ENCODE measurements around the gene GUK1.

Gene GUK1, protein sequence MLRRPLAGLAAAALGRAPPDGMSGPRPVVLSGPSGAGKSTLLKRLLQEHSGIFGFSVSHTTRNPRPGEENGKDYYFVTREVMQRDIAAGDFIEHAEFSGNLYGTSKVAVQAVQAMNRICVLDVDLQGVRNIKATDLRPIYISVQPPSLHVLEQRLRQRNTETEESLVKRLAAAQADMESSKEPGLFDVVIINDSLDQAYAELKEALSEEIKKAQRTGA

DNA sequence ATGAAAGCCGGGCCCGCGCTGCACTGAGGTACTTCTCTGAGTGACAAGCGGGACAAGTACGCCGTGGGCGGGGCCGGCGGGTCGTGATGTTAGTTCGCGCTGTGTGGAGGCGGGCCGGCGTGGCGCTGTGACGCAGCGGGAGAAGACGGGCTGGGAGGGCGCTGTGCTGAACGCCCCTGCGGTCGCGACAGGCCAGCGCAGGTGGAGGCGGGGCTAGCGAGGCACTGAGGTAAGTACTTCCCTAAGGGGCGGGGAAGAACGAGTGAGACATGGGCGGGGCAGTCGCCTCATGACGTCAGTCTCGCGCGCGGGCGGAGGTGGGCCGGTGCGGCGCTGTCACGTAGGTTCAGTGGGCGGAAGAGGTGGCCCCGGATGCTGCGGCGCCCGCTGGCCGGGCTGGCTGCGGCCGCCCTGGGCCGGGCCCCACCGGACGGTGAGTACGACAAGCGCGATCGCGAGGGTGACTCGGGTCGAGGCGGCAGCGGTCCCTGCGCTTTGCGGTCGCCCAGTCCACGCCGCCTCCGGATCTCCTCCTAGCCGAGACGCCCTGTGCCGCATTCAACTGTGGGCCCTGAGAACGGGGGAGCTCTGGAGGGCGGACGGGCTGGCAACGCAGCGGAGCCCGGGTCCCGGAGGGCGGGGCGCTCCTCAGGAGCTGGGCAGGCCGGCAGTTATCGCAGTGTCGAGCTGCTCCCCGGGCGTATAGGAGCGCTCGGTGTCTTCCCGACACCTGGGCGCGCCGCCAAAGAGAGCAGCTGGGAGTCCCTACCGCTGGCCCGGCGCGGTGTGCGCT lies at the start of gene GUK1:
GUK1 (plus strand) TSS at position 349 of the 793 bp plus-strand sequence; CDS start at position 373, 24 bp downstream.
- peak; percentile 100 for DNase-seq

DNA sequence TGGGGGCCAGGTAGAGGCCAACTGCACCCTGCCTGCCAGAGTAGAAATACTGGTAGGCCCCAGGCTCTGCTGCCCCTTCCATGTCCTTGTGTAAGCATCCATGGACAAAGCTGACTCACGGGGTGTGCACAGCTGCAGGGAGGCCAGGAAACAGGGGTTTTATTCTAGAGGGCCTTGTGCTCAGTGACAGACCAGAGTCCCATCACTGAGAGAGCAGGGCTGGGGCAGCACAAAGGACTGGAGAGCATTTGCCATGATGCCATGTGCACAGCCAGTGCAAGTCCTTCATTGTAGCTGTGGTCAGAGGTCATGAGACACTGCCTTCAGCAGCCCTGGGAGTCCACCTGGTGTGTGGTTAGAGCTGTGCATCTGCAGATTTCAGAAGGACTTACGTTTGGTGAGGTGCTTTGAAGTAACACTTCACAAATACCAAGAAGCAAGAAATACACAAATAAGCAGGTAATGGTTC lies 49.4 kb upstream of the GUK1 start:
- no peak for DNase-seq

DNA sequence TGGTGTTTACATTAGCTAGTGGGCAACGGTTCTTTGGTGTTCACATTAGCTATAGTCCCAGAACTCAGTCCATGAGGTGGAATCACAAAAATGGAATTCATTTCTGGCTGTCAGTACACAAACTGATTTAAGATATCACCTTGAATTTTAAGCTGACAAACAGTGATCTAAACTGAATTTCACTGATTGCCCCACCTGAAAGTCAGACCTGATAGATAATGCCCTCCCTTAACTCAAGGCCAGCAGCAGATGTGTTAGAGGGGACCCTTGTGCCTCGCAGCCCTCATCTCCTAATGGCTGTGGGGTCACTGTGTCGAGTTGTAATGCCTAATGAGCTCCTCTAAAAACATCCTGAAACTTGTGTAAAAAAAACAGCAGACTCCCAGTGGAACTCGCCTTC lies 49.0 kb upstream of the GUK1 start:
- DNase-seq: no peak

DNA sequence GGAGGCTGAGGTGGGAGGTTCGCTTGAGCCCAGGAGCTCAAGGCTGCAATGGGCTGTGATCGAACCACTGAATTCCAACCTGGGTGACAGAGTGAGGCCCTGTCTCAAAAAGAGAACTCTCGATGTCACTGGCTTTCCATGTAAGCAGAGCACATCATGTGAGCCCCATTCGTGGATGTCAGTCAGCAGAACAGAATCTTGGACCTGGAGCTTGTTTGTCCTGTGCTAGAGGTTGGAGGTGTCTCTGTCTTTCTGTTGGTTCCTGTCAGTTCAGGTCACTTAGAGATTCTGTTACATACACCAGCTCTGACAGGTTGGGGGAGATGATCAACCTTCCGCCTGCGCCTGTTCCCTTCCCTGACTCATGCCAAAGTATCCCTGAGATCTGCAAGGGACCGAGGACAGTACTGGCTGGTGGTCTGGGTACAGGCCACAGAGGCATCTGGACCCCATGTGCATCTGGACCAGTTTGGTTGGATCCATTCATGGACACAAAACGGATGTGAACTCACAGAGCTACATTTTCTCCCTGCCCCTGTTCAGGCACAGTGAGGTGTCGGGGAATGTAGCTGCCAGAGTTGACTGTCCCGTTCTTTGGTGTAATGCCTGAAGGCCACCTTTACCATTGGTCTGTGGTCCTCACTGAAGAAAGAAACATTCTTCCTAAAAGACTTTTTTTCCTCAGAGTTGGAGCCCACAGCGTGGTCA lies 47.6 kb upstream of the GUK1 start:
- no peak for DNase-seq

DNA sequence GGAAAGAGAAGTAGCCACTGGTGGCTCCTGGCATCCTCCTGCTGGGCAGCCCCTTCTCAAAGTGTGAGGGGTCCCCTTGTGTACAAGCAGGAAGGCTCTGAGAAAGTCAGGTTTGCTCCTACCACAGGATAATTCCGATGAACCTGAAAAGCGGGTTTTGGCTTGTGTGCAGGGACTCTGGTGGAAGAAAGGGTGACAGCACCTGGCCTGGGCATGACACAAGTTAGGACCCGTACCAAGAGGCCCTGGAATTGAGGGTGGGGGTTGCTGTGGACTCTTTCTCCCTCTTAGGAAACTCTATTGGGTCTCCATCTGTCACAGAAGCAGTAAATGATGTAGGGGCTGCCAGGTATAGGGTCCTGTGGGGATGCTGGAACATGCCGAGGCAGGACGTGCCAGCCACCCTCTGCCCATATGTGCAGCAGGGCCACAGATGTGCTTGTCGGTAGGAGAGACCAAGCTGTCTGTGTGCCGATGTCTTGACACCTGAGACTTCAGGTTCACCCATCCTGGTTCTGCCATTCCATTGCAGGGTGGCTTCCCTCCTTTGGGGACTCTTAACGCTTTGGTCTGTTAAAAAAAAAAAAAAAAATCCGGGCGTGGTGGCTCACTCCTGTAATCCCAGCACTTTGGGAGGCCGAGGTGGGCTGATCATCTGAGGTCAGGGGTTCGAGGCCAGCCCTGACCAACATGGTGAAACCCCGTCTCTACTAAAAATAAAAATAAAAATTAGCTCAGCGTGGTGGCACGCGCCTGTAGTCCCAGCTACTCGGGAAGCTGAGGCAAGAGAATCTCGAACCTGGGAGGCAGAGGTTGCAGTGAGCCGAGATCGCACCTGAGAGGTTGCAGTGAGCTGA lies 46.8 kb upstream of the GUK1 start:
- DNase-seq: no peak

DNA sequence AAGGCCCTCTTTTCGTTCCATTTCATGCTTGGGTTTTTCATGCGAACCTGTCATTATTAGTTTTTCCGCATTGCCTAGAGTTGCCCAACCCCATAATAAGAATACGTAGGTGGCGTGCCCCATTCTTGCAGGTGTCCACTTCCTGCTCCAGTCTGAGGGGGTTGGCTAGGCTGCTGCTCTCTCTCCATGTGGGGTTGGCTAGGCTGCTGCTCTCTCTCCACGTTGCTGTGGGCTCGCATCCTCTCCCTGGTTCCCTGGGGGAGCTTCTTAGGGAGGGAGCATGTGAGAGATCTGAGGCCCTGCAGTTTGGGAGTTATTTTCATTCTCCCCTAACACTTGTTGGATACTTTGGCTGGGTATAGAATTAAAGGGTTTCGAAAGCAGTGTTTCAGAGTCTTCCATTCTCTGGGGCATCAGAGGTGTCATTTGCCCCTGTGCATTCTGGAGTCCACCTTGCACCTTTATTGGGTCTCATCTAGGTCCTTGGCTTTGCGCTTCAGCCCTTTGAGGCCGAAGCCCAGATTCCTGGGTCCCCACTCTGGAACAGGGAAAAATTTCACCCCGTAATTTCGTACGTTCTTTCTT lies 45.6 kb upstream of the GUK1 start:
- DNase-seq: no peak

DNA sequence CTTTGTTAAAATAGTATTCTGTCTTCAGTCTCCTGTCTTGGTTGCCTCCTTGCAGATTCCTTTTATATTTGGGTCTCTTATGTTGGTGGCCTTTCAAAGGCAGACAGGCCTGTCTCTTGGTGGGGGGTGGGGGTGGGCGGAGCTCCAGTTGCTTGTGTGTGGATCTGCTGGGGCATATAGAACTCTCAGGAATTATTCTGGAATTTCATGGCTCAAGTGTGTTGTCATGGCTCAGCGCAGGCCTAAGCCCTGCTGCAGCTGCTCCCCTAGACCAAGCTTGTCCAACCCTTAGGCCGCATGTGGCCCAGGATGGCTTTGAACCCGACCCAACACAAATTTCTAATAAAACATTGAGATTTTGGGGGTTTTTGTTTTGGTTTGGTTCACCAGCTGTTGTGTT lies 44.9 kb upstream of the GUK1 start:
- no peak for DNase-seq

DNA sequence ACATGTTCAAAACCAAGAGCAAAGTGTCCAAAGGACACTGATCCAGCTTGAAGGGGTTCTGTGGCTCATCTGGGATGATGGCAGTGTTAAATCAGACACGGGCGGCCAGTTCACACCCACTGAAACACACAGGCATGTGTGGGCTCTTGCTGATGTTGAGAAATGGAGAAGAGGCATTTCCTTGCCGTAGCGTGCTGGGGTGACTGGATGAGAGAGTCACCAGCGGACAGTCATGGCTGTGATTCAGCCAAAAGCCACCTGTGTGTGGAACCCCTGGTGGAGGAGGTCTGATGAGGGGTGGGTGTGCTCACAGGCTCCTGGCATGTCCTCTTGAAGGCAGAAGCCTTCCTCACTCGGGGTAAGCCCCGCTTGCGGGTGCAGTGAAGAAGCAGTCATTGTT lies 44.1 kb upstream of the GUK1 start:
- no peak for DNase-seq

DNA sequence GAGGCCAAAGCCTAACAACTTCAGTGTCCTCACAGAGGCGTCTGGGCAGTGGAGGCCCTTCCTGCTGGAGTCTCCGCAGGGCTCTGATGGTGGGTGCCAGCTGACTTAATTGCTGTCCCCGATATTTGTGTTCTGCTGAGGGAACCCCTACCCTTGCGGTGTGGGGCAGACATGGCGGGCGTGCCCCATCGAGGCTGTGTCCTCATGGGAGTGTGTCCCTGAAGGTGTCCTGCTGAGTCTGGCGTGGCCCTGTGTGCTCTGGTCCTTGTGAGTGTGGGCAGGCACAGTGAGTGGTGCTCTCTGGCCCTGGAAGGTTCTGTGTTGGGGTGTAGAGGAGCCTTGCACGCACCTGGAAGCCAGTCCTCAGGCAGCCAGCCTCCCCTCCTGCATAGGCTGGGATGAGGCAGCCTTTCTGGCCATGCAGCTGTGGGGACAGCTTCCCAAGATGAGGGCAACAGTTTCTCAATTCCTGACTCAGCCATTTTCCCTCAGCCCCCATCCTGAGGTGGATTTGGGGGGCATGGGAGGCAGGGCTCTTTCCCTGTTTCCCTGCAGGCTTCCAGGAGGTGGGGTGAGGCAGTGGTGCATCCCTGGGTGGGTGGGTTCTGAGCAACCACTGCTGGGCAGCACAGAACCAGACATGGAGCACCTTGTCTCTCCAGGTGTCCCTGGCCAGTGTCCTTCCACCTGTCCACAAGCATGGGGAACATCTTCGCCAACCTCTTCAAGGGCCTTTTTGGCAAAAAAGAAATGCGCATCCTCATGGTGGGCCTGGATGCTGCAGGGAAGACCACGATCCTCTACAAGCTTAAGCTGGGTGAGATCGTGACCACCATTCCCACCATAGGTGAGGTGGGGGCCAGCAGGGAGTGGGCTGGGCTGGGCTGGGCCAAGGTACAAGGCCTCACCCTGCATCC lies 43.4 kb upstream of the GUK1 start:
- no peak for DNase-seq

DNA sequence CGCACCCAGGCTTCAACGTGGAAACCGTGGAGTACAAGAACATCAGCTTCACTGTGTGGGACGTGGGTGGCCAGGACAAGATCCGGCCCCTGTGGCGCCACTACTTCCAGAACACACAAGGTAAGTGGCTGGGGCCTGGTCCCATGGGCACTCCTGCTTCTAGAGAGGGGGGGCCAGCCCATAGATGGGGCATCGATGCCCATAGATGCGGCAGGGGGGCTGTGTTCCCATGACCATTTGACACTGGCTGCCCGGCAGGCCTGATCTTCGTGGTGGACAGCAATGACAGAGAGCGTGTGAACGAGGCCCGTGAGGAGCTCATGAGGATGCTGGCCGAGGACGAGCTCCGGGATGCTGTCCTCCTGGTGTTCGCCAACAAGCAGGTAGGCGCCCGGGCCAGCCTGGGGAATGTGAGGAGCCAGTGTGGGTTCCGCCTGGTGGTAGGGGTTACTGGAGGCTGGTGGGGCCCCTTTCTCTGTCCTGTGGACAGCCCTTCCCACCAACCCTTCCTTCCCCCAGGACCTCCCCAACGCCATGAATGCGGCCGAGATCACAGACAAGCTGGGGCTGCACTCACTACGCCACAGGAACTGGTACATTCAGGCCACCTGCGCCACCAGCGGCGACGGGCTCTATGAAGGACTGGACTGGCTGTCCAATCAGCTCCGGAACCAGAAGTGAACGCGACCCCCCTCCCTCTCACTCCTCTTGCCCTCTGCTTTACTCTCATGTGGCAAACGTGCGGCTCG lies 42.6 kb upstream of the GUK1 start:
- no peak for DNase-seq

DNA sequence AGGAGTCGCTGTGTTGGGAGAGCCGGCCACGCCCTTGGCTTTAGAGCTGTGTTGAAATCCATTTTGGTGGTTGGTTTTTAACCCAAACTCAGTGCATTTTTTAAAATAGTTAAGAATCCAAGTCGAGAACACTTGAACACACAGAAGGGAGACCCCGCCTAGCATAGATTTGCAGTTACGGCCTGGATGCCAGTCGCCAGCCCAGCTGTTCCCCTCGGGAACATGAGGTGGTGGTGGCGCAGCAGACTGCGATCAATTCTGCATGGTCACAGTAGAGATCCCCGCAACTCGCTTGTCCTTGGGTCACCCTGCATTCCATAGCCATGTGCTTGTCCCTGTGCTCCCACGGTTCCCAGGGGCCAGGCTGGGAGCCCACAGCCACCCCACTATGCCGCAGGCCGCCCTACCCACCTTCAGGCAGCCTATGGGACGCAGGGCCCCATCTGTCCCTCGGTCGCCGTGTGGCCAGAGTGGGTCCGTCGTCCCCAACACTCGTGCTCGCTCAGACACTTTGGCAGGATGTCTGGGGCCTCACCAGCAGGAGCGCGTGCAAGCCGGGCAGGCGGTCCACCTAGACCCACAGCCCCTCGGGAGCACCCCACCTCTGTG lies 41.7 kb upstream of the GUK1 start:
- no peak for DNase-seq

DNA sequence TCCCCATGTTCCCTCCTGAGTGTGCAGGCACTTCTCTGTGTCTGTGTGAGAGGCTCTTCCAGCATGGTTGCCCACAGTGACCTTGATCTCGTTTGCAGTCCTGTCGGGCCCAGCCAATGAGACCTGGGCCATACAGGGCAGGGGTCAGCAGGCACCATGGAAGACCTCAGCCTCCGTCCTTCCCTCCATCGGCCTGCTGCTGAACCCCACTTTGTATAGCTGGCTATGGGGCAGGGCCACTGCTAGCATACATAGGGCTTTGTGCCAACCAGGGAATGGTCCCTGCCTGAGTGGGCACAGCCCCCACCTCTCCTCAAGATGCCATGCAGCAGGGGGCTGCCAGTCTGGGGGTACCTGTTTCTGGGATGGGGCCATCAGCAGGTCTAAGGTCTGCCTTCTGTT lies 40.7 kb upstream of the GUK1 start:
- DNase-seq: no peak

DNA sequence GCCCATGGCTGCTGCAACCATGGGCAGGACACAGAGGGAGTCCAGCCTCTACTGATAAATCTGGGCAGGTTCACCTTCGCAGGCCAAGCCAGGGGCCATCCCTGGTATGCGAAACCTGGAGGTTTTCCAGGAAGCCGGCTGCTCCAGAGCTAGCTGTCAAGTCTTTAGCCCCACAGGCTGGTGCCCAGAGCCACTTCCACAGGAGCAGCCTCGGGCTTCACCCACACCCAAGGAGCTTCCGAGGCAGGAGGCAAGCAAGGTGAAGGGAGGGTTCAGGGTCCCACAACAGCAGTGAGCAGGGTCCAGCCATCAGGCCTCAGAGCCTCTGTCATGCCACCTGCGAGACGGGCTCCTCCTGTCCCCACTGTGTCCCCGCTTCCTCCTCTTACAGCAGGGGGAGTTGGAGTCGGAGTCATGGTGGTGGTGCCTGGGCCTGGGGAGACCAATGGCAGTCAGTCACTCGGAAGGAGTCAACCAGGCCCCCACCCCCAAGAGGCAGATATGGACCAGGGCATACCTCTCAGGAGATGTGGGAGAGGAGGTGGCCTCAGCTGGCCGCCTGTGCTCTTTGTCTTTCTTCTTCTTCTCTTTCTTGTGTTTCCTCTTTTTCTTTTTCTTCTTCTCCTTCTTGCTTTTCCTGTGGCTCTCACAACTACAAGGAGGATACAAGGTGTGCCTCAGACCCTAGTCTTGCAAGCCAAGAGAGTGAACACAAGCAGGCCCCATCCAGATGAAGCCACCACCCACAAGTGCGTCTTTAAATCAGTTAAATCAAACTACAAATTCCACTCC lies 39.1 kb upstream of the GUK1 start:
- DNase-seq: no peak

DNA sequence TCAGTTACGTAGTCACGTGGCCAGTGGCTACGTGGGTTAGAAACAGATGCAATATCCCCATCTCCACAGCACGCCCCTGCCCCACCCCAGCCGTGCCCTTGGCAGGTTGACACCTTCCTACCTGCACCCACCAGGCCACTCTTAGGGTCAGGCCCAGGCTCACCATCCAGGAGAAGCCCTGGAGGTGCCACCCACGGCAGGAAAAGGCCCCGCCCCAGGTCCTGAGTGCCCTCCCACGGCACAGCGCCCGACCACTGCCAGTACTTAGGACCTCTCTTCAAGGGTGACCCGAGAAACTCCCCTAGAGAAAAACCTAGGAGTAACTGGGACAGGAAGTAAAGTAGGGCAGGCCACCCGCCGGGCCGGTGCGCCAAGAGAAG lies 38.5 kb upstream of the GUK1 start:
- DNase-seq: no peak

DNA sequence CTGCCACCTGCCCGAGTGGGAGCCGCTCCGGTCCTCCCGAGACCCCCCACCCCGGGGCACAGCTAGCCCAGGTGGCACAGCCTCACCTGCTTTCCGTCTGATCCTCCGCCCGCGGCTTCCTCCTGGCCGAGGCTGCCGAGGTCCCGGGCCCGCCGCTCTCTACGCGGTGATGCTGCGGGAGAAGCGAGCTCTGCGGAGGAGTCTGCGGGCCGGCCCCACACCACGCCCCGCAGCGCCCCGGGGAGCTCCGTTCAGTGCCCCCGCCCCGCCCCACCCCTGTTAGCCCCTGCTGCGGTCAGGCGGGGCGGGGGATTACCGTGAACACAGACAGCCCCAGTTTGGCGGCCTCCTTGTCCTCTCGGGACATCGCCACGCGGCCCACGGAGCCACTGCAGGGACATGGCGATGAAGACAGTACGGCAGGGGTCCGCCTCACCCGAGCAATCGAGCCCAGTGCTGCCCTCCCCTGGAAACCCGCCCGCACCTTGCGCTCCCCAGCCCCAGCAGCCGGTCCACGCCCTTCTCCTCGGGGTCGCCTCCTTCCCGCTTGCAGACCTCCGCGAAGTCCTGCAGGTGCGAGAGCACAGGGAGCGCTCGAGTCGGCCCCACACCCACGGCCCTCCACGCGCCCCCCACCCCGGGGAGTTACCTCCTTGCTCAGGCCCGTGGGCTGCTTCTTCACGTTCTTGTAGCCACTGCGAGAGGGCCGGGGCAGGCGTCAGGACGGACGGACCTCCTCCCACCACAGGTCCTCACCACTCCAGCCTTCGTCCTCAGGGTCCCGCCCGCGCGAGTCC lies 37.9 kb upstream of the GUK1 start:
- DNase-seq: peak; percentile 58

DNA sequence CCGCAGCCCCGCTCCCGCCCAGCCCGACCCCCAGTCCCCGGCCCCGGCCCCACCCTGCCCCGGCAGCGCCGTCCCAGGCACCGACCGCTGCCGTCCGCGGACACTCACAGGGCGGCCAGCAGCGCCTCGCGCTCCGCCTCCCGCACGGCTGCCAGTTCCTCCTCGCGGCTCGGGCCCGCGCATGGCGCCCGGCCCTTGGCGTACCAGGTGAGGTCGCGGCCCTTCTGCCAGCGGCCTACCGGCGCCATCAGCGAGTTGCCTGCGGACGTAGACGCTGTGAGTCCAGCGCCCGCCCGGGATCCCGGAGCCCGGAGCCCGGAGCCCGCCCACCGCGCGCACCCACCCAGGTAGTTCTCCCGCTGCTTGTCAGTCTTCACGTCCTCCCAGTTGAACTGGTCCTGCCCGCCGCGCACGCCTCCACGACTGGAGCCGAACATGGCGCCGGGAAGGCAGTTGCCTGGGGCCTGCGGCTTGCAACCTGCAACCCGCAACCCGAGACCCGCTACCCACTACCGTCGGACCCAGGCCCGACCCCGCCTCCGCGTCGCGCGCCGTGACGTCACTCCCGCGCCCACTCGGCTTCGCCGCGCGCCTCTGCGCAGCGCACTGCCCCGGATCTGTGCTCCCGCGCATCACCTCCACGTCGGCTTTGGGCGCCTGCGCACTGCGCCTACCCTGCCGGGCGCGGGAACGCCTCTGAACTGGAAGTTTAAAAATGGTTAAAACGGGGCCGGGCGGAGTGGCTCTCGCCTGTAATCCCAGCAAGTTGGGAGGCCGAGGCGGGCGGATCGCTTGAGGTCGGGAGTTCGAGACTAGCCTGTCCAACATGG lies 37.1 kb upstream of the GUK1 start, which contains the start of gene C1orf35:
C1orf35 (minus strand) TSS at position 535 of the 830 bp plus-strand sequence; CDS start at position 437, 98 bp downstream.
- DNase-seq: peak; percentile 95

DNA sequence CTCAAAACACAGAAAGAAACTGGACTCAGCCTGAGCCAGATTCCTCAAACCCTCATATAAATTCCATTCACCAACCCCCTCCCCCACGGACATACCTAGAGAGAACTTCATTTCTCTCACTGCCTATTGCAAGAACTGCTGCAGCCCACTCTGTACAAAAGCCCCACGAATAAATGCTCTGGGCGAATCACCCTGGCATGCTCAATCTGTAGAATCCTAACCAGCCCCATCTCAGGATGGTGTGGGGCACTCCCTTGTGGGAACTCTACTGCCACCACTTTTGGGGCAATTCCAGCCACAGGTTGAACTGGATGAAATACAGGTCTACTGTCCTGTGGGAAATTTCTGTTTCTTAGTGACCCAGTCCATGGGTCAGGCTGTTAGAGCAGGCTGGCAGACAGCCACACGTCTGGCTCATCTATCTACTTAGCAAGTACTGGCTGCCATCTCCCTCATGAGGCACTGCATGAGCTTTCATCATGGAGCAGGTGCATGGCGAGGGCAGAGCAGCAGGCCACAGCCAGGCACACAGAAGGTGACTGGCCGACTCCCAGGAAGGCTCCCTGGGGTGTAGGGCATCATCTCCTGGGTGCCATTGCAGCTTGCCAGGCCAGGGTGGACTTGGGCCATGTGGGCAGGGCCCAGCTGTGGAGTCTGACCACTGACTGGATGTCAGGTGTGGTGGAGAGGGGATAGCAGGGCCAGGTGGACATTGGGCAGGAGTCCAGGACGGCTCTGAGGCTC lies 35.4 kb upstream of the GUK1 start:
- DNase-seq: no peak

All from stimulated activated CD4-positive, alpha-beta T cell treated with anti-CD3 and anti-CD28 coated beads, Interleukin-1b, Interleukin-23, amount 100 ng/mL, for 48 hours (primary cell).